Measurements from ENCODE around the gene LRRK1. TPM values are rescaled to one million over a fixed set of nuclear protein-coding genes. Genes with fewer than 3 reads are reported as not detected.
A peak's percentile ranks its signal among the peaks of the same experiment; 100 is the strongest.

LRRK1 gene
- total and polyA plus RNA-seq, 12 donors: 1.5 to 8.1 (median 2.0) TPM

DNA sequence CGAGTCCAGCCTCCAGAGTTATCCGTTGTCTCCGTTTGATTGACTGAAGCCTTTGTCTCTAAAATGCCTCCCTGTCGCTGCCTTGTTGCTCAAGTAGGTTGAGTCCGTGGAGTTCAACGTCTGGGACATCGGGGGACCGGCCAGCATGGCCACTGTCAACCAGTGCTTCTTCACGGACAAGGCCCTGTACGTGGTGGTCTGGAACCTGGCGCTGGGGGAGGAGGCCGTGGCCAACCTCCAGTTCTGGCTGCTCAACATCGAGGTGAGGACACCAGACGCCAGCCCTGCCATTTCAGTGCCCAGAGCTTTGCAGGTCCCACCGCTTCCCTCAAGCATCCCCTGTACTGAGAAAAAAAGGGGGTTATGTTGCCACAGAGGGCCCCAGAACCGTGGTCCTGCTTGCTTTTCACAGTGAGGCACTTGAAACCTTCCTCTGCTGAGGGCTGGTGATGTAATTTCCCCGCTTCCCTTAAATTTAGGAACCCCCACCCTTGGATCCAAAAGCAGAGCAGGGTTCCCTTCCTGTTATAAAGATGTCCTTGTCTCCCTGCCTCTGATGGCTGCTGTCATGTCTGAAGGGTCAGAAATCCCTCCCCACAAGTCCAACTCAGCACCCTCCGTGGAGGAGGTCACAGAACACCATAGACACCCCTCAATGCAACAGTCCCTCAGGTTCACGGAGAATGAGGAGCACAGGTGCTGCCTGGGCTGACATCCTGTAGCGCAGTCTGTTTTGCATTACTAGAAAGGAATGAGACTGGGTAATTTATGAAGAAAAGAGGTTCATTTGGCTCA is 105.7 kb downstream of the LRRK1 start:
- Histone ChIP-seq H3K27ac (peak overlapping the region; percentile 15 to 81 (median 72)), H3K4me1 (peaks cover 0 to 44% (median 18%) of the 10 kb centered on the region in 9 donors), H3K4me3 (no peak overlapping the region), H3K36me3 (peaks cover 0 to 76% (median 0%) of the 10 kb centered on the region in 9 donors), H3K27me3 (peaks cover 0 to 9% (median 0%) of the 10 kb centered on the region in 7 donors), H3K9me3 (no peaks in the 10 kb centered on the region)
- ATAC-seq: no peak
- WGBS, 2 donors: 87 to 88% methylated on average over 20 of the region's 20 CpGs
- no peak for TF ChIP-seq CTCF (IDR thresholded peaks at IDR 0.05)
- DNase-seq: peak in 1 of 2 donors; percentile 3
- intact Hi-C loops (cut with DNase I): loop anchor here in 3 of 10 donors (5.0 to 10.0 kb wide), 3 partner anchors 42 to 170 kb away; no protein-coding TSS in a partner anchor

- peak overlapping the region in 1 of 10 donors; percentile 81 for H3K27ac ChIP-seq
- no peak for ATAC-seq
- peaks cover 0 to 9% (median 0%) of the 10 kb centered on the region in 7 donors for H3K27me3 ChIP-seq
- DNase-seq: no peak
- peaks cover 0 to 44% (median 18%) of the 10 kb centered on the region in 9 donors for H3K4me1 ChIP-seq
- peaks cover 0 to 81% (median 0%) of the 10 kb centered on the region in 9 donors for H3K36me3 ChIP-seq
- no peak overlapping the region for H3K4me3 ChIP-seq
- no peak for TF ChIP-seq CTCF (IDR thresholded peaks at IDR 0.05)
- 97 to 99% methylated on average over 6 of the region's 6 CpGs for WGBS, 2 donors
- intact Hi-C loops (cut with DNase I): loop anchor here in 2 of 10 donors (5.0 to 10.0 kb wide), 2 partner anchors 42 to 169 kb away; no protein-coding TSS in a partner anchor
- H3K9me3 ChIP-seq: no peaks in the 10 kb centered on the region
Measured at GRCh38 chr15:101025501-101025885, 106.3 kb downstream of the LRRK1 start.

DNA sequence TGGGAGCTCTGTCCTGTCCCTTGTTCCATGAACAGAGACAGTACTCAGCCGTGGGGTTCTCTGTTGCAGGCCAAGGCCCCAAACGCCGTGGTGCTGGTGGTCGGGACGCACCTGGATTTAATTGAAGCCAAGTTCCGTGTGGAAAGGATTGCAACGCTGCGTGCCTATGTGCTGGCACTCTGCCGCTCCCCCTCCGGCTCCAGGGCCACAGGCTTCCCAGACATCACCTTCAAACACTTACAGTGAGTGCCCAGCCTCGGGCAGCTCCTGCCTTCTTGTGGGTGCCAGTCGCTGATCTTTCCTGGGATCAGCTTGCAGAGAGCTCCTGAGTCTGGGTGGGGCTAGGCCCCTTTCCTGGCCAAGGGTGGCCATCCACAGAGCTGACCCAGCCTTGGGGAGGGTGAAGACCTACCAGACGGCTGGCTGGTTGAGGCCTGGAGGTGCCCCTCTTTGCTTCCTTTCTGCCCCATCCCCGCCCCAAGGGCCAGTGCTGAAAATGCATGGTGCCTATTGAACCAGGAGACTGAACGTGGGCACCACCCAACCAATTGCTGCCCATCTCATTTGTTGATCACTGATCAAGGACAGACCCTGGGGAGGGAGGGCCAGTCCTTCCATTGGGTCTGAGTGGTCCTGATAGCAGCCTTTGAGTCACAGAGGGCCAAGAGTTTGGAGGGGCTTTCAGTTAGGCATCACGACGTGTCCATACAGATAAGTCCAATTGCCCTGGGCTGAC is 106.9 kb downstream of the LRRK1 start:
- no peak for TF ChIP-seq CTCF (IDR thresholded peaks at IDR 0.05)
- H3K27me3 ChIP-seq: peaks cover 0 to 4% (median 0%) of the 10 kb centered on the region in 7 donors
- H3K4me3 ChIP-seq: no peak overlapping the region
- H3K4me1 ChIP-seq: peaks cover 0 to 44% (median 18%) of the 10 kb centered on the region in 9 donors
- no peaks in the 10 kb centered on the region for H3K9me3 ChIP-seq
- peaks cover 0 to 79% (median 0%) of the 10 kb centered on the region in 9 donors for H3K36me3 ChIP-seq
- 91 to 92% methylated on average over 17 of the region's 17 CpGs for WGBS, 2 donors
- intact Hi-C loops (cut with DNase I): loop anchor here in 2 of 10 donors (5.0 to 10.0 kb wide), 2 partner anchors 41 to 169 kb away; no protein-coding TSS in a partner anchor
- DNase-seq: peak in 1 of 2 donors; percentile 2
- ATAC-seq: no peak
- no peak overlapping the region for H3K27ac ChIP-seq

- no peaks in the 10 kb centered on the region for H3K9me3 ChIP-seq
- intact Hi-C loops (cut with DNase I): loop anchor here in 2 of 10 donors (5.0 to 10.0 kb wide), 2 partner anchors 41 to 168 kb away; no protein-coding TSS in a partner anchor
- H3K4me3 ChIP-seq: no peak overlapping the region
- DNase-seq (peak in 1 of 2 donors; percentile 4), ATAC-seq (peak in 5 of 8 donors; percentile 21 to 43 (median 30))
- no peak for TF ChIP-seq CTCF (IDR thresholded peaks at IDR 0.05)
- WGBS, 2 donors: 57 to 60% methylated on average over 13 of the region's 13 CpGs
- H3K36me3 ChIP-seq: peaks cover 0 to 79% (median 0%) of the 10 kb centered on the region in 9 donors
- H3K27me3 ChIP-seq: no peaks in the 10 kb centered on the region
- no peak overlapping the region for H3K27ac ChIP-seq
- H3K4me1 ChIP-seq: peaks cover 0 to 44% (median 18%) of the 10 kb centered on the region in 9 donors
Measured at GRCh38 chr15:101026656-101027272, 107.6 kb downstream of the LRRK1 start.

Data from heart right ventricle (tissue), 16 donors.